Tongue (tissue), 2 donors: Measurements from ENCODE around the gene TMEM232. TPM values are rescaled to one million over a fixed set of nuclear protein-coding genes. Genes with fewer than 3 reads are reported as not detected.
A peak's percentile ranks its signal among the peaks of the same experiment; 100 is the strongest.
"Not testable (repeated sequence)": the region's sequence is repeated elsewhere in the genome, so short reads cannot be mapped to it uniquely, and the experiment has no call there.

Experiments used
- DNase-seq: peaks from one replicate; pipeline ENCODE4 v3.0.0-alpha.2; 2015
- total RNA-seq: library from RNA; depleted of rRNA; stranded (reverse); fragments of >200 nt; gene quantifications from one replicate; pipeline ENCODE4 v1.2.3, GENCODE V29; 2014

The TMEM232 gene
- 3.8 TPM for total RNA-seq

DNA sequence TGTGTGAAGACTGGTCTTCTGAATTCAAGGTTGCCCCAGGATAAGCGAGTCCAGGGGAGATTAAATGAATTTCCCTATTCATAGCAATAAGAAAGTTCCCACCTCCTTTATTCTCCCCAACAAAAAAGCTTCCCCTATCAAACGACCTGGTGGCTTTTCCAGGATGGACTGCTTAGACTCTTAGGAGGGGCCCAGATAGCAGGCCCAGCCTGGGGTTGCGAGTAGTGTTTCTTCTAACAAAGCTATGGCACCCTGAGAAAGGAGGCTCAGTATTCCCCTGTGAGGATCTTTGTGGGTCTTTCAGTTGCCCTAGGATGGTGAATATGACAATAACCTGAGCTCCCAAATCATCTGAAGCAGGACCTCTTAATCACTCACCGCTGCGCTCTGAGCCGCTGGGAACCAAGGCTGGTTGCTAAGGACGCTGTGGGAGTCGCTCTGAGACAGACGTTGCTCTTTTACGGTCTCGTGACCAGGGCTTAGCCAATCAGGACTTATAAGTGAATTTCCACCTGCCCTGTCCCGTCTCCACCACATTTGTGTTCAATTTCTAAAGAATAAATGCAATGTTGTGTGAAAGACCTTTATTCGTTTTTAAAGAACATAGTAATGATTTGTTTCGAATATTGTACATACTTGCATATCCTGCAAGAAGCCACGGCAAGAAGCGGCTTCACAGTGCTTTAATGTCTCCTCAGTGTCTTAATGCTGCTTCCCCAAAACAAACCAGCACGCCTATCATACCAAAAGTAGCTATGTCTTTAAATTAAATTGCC is at the start of gene TMEM232:
TMEM232 (minus strand) TSS at position 423 of the 776 bp plus-strand sequence. CDS start 59,319 bp downstream, outside the sequence.
- peak; percentile 86 for DNase-seq

GRCh38 chr5:110770286-110770685 is 43.8 kb upstream of the TMEM232 start:
- no peak for DNase-seq

GRCh38 chr5:110769000-110769681 is 42.7 kb upstream of the TMEM232 start:
- DNase-seq: peak; percentile 8

- no peak for DNase-seq
Observed at GRCh38 chr5:110768138-110768860, 41.8 kb upstream of the TMEM232 start.

- no peak for DNase-seq
Observed at GRCh38 chr5:110760158-110760557, 33.7 kb upstream of the TMEM232 start.

- peak; percentile 71 for DNase-seq
Observed at GRCh38 chr5:110757118-110757729, 30.8 kb upstream of the TMEM232 start.

GRCh38 chr5:110754181-110754580 is 27.7 kb upstream of the TMEM232 start:
- no peak for DNase-seq

DNA sequence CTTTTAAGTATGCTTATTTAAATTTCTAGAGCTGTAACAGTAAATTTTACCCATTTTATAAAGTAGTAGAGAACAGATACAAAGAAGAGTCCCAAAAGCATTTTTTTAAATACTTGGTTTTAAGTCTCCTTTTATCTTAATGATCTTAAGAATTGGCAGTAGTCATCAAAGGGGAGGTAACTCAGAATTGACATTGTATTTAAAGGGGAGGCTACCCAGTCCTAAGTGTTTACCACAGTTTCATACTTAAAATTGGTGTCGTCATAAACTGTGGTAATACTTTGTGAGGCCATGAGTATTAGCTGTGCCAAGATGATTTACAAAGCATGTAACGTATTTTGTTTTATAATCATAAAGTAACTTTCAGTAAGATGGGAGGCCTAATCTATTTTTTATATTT is 27.1 kb upstream of the TMEM232 start:
- no peak for DNase-seq

GRCh38 chr5:110752953-110753352 is 26.5 kb upstream of the TMEM232 start:
- DNase-seq: no peak

- no peak for DNase-seq
Observed at GRCh38 chr5:110751902-110752762, 25.7 kb upstream of the TMEM232 start.

GRCh38 chr5:110738812-110739651 is 12.6 kb upstream of the TMEM232 start, which contains the start of gene SLC25A46:
TSS of gene SLC25A46 (plus strand) at chr5:110739007. CDS start at chr5:110739120, 113 bp downstream.
- peak; percentile 96 for DNase-seq

DNA sequence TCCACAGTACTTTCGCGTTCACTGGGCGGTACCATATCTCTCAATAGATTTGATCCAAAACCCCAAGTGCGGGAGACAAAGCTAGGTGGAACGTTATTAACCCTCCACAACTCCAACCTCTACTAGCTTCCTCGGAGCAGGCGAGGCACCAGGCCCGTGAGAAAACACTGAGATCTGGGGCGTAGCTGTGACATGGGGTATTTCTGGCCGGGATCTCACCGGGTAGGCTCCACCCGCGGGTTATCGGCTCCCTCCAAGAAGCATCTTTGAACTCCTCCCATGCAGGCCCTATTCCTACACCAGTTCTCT is 12.0 kb upstream of the TMEM232 start:
- DNase-seq: no peak

DNA sequence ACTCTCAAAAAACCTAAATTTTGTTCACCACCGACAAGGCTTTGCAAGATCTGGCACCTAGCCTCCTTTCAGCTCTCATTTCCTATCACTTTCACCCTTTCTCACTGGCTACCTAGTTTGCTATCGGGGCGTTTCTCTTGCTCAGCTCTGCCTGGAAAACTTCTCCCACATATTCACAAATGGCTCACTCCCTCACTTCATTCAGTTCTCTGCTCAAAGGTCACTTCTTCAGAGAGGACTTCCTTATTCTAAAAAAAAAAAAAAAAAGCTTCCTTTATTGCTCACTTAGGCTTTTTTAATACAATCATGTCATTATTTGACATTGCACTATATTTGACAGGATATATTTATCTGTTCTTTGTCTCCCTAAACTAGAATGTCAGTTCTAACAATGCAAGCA is 10.3 kb upstream of the TMEM232 start:
- DNase-seq: no peak

GRCh38 chr5:110735556-110735955 is 9.1 kb upstream of the TMEM232 start:
- DNase-seq: no peak

DNA sequence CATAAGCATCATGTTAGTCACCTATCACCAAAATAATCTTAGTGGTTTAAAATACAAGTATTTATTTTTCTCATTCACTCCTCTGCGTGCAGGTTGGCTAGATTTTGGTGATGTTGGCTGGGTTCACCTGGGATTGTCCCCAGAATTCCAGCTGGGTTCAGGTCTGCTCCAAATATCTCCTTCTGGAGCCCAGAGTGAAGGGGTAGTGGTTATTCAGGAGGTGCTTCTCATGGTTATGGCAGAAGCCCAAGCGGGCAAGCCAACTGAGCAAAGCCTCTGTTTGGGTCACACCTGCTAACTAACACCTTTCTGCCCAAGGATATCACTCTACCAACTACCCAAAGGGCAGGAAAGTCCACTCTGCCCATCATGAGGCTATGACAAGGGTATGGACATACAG is 7.6 kb upstream of the TMEM232 start:
- DNase-seq: no peak

GRCh38 chr5:110731499-110731898 is 5.0 kb upstream of the TMEM232 start:
- not testable (repeated sequence) for DNase-seq

- no peak for DNase-seq
Observed at GRCh38 chr5:110727025-110727314, 499 bp upstream of the TMEM232 start.

DNA sequence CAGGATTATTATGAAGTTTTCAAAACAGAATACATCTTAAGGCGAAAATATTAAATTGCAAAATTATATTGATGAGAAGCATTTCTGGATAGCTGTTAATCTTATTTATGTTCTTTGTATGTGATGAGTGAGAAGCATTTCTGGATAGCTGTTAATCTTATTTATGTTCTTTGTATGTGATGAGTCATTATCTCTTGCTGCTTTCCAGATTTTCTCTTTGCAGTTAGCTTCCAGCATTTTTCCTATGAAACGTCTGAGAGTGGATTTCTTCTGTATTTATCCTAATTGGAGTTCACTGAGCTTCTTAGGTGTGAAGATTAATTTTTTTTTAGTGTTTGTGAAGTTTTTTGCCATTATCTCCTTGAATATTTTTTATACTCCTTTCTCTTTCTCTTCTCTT is 8.2 kb downstream of the TMEM232 start:
- DNase-seq: no peak

- DNase-seq: no peak
Observed at GRCh38 chr5:110716247-110717245, 9.9 kb downstream of the TMEM232 start.
